Activated gamma-delta T cell treated with Interleukin-2 at 50 U/mL for 16 hours (primary cell): Measurements from ENCODE around the gene AFG3L2.
A peak's percentile ranks its signal among the peaks of the same experiment; 100 is the strongest.

Experiments
- DNase-seq: peaks from one replicate; pipeline ENCODE4 v3.0.0-alpha.2; 2020

AFG3L2 gene

DNA sequence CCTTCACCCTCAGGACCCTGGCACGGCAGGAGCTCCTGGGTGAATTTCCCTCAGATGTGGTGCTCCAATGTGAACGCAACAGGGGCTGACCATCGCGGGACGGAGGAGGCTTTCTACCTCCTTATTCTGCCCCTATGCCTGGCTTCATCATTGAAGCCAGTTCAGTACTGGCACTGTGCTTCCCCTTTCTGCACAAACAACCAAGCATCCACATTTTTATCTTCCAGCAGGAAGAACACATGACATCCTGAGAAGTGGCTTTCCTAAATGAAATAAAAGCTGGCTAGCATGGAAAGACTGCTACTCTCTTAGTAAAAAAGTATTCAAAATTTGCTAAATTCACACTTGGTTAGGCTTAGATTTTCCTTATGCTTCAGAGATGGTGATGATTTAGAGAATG lies 24.8 kb downstream of the AFG3L2 start:
- DNase-seq: no peak

DNA sequence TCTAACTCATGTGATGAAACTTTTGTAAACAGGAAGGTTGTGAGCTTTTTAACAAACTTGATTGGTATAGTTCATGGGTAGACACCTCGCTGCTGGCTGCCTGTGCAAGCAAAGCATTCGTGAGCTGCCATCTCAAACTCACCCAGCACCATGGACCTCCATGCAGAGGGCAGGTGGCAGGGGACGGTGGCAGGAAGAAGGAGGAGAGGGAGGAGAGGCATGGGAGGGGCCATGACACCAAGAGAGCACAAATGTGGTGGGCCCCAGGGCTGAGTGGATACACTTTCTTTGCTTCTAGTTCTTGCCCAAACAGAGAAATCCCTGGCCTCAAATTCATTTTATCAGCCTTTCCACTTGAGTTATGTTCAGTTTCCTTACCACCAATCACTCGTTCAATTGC lies 29.1 kb downstream of the AFG3L2 start:
- no peak for DNase-seq

DNA sequence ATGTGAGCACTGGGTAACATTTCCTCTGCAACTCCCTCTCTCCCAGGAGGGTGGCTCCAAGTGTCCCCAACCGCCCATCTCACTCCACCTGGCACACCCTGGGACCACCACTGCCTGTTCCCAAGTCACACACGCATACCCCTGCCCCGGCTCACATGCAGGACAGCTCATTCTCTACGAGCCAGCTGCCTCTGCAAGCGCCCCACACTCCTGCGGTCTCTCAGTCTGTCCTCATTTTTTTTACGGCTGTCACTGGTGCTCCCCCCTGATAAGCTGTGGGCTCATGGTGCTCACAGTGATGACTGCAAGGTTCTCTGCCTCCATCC lies 30.8 kb downstream of the AFG3L2 start:
- no peak for DNase-seq

DNA sequence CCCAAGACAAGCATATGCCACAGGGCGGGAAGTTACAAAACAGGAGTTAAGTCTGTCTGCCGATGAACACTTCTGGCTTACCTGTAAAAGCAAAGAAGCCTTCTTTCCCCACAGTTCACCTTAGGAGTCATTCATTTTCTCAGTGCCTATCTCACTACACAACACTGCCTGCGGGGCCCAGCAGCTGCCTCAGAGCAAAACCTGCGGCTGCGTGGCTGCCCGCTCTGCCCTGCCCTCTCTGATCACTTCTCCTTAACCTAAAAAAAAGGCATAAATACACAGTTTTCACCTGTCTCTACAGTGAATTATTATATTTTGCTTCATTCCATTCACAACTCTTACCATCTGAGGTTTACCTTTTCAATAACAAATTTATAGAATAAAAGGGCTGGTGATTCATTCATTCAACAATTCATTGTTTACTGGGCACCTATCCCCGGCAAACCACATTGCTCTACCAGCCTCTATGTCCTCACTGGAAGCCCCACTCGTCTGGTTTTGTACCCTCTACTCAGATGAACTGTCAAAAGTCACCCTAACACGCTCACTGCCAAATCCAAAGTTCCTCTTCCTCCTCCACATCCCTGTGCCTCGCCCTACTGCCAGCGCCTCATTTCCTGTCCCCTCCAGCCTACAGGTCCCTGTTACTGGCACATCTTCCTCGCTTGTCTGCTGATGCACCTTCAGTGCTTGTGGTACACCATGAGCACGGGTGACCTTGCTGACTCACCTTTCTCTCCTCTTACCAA lies 31.4 kb downstream of the AFG3L2 start:
- no peak for DNase-seq

DNA sequence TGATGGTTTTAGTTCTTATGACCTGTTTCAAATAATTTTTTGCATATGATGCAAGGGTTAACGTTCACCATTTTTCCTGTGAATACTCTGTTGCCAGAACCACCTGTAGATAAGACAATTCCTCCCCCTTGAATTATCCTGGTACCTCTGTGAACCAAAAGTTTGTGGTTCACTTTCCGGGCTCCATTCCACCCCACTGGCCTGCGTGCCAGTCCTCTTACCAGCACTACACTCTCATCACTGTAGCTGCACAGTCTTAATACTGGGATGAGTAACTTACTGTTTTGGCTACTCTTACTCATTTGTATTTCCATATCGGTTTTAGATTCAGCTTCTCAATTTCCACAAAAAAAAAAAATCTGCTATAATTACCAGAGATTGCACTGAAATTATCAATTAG lies 34.4 kb downstream of the AFG3L2 start:
- DNase-seq: no peak

DNA sequence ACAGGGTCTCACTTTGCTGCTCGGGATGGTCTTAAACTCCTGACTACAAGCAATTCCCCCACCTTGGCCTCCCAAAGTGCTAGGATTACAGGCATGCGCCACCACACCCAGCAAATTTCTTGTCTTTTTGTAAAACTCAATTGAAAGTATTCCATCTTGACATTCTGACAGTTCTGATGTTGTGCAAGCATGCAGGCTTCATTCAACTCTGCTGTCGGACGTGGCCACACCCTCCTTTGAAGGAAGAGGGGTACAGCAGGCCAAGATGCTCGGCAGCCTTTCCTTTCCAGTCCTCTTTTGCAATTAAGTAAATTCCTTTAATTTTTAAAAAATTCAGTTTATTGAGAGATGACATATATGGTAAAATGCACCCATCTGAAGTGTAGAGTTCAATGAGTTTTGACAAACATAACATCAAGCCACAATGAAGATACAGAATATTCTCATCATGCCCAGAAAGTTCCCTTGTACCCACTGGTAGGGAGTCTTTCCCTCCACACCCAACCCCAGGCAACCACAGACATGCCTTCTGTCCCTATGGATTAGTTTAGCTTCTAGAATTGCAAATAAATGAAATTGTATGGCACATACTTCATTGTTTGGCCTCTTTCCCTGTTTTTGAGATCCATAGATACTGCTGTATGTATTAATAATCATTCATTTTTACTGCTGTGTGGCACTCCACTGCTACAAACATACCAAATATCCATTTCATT lies 35.9 kb downstream of the AFG3L2 start:
- DNase-seq: no peak

DNA sequence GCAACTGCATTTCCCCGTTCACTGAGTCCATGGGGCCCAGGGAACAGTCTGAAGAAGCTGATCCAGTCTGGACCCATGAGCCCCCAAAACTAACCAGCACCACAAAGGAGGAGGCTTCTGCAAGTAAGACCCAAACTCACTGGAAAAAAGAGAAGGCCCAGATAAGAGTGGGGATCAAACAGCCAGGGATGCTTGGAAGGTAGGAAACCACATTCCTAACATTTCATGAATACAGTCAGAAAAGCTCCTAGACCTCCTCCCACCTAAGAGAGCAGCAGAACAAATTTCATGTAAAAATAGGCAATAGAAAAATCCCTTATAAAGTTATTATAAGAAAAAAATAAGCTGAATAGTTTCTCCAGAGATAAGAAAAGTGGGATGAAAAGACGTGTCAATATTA lies 38.6 kb downstream of the AFG3L2 start:
- no peak for DNase-seq

DNA sequence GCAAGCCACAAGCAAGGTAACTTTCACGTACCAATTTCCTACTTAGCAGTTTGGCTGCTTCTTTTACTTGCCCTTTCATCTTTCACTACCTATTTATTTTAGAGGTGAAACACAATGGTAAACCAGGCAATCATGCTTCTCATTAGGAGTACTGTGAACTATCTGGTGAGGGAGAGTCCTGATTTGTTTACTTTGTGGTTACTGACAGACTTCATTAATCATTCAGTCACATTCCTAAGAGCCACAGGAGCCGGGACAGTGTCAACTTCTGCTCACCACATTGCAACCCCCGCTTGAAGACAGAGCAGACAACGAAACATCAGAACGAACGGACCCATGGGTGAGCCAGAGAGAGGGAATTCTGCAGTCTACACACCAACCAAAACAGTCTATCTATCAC lies 40.1 kb downstream of the AFG3L2 start:
- DNase-seq: no peak

DNA sequence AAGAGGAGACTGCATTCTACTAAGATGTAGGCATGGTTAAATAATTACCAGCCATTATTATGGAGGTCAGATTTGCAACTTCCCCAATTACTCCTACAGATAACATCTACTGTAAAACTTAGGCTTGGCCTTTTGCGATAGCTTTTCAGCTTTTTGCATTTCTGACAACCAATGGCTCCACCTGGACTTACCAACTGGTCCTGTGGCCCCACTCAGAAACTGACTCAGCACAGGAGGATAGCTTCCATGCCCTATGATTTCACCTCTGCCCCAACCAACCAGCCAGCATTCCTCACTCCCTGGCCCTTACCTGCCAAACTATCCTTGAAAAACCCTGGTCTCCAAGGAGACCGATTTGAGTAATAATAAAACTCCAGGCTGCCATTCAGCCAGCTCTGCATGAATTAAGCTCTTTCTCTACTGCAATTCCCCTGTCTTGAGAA lies 40.8 kb downstream of the AFG3L2 start:
- DNase-seq: no peak

- DNase-seq: no peak
These were observed 41.5 kb downstream of the AFG3L2 start for GRCh38 chr18:12335503-12335902.

GRCh38 chr18:12334863-12335262 lies 42.2 kb downstream of the AFG3L2 start:
- DNase-seq: no peak

DNA sequence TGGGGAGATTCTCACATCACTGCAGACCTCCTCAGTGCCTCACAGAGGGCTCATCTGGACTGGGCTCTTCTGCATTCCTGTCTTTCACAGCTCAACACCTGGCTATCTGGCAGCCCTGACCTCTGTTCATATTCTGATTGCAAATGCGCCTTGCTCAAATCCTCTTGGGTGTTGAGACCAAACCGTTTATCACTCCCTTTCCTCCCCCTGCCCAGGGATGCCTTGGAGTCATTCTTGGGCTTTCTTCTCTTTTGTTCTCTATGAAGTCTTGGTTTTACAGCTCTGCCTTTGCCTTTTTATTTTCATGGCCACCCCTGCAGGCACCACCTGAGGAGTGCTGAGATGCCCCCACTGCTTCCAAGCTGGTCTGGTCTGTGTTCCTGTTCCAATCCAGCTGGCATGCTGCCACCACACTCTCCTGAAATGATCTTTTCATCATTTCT lies 42.6 kb downstream of the AFG3L2 start:
- DNase-seq: no peak

GRCh38 chr18:12333506-12334290 lies 43.3 kb downstream of the AFG3L2 start:
- DNase-seq: no peak

DNA sequence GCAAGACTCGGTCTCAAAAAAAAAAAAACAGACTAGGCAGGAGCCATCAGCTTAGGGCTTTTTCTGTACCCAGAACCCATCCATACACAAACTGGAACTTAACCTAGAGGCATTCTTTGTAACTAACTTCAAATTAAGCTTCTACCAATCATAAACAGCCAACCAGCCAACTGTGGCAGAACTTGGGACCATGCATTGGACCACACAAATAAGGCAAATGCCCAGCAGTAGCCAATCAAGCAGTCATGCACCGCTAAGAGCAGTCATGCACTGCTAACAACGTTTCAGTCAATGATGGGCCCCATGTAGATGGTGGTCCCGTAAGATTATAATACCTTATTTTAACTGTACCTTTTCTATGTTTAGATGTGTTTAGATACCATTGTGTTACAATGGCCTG lies 46.3 kb downstream of the AFG3L2 start:
- no peak for DNase-seq

DNA sequence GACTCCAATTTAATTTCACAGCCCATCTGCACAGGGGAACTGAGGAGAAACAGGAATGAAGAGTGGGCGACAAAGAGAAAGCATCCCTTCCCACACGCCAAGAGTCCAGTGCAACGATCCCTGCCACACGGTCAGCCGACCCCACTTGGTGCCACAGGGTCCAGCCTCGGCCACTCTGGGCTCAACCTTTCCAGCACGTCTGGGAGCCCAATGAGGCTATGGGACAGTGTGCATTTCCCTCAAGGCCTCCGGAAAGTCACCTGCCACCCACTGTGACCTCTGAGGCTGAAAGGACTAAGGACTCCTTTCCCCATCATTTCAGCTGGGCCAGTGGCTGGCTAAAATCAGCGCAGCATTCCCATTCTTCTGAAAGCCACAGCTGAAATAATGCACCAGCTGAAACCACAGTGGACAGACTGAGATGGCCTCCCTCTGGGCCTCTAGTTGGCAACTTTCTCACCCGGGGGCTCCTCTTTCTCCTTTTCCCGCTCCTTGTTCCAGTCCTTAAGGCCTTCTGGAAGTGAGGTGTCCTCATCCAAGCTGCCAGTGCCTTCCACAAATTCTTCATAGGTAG lies 47.8 kb downstream of the AFG3L2 start:
- DNase-seq: no peak

GRCh38 chr18:12328179-12328823 lies 48.7 kb downstream of the AFG3L2 start:
- DNase-seq: no peak

GRCh38 chr18:12327510-12328178 lies 49.4 kb downstream of the AFG3L2 start:
- DNase-seq: peak; percentile 66

GRCh38 chr18:12326711-12327460 lies 50.1 kb downstream of the AFG3L2 start:
- no peak for DNase-seq

- no peak for DNase-seq
These were observed 51.2 kb downstream of the AFG3L2 start for GRCh38 chr18:12325726-12326245.

DNA sequence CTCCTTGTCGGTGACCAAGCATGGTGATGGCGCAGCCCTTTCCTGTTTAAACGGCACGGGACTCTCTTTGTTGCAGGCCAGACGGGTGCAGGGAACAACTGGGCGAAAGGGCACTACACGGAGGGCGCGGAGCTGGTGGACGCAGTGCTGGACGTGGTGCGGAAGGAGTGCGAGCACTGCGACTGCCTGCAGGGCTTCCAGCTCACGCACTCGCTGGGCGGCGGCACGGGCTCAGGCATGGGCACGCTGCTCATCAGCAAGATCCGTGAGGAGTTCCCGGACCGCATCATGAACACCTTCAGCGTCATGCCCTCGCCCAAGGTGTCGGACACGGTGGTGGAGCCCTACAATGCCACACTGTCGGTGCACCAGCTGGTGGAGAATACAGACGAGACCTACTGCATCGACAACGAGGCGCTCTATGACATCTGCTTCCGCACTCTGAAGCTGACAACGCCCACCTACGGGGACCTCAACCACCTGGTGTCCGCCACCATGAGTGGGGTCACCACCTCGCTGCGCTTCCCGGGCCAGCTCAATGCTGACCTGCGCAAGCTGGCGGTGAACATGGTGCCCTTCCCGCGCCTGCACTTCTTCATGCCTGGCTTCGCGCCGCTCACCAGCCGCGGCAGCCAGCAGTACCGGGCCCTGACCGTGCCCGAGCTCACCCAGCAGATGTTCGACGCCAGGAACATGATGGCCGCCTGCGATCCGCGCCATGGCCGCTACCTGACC lies 51.9 kb downstream of the AFG3L2 start:
- no peak for DNase-seq

- no peak for DNase-seq
These were observed 55.7 kb downstream of the AFG3L2 start for GRCh38 chr18:12321333-12321732.
